Left hindlimb (tissue), 1 donor: ENCODE data around the gene SRSF4.
A peak's percentile ranks its signal among the peaks of the same experiment; 100 is the strongest.
"Not testable (repeated sequence)": the region's sequence is repeated elsewhere in the genome, so short reads cannot be mapped to it uniquely, and the experiment has no call there.

Experiments
- DNase-seq: peaks from one replicate; pipeline ENCODE4 v3.0.0-alpha.2; 2018

Gene SRSF4

GRCh38 chr1:29162476-29163138 lies 19.1 kb downstream of the SRSF4 start:
- no peak for DNase-seq

GRCh38 chr1:29162025-29162424 lies 19.7 kb downstream of the SRSF4 start:
- no peak for DNase-seq

- DNase-seq: no peak
Observed at GRCh38 chr1:29159773-29160172, 21.9 kb downstream of the SRSF4 start.

GRCh38 chr1:29157269-29157601 lies 24.5 kb downstream of the SRSF4 start:
- no peak for DNase-seq

- DNase-seq: no peak
Observed at GRCh38 chr1:29156543-29157268, 25.0 kb downstream of the SRSF4 start.

GRCh38 chr1:29152046-29152805 lies 29.5 kb downstream of the SRSF4 start:
- DNase-seq: no peak

GRCh38 chr1:29150346-29150745 lies 31.4 kb downstream of the SRSF4 start:
- not testable (repeated sequence) for DNase-seq

- DNase-seq: no peak
Observed at GRCh38 chr1:29148656-29149491, 32.8 kb downstream of the SRSF4 start.

GRCh38 chr1:29145739-29146437 lies 35.8 kb downstream of the SRSF4 start:
- no peak for DNase-seq

- DNase-seq: no peak
Observed at GRCh38 chr1:29144178-29144577, 37.5 kb downstream of the SRSF4 start.

GRCh38 chr1:29142714-29143113 lies 39.0 kb downstream of the SRSF4 start:
- DNase-seq: no peak

- no peak for DNase-seq
Observed at GRCh38 chr1:29136391-29136915, 45.2 kb downstream of the SRSF4 start.

GRCh38 chr1:29134695-29135028 lies 47.0 kb downstream of the SRSF4 start:
- no peak for DNase-seq

- no peak for DNase-seq
Observed at GRCh38 chr1:29133861-29134694, 47.6 kb downstream of the SRSF4 start.

GRCh38 chr1:29131056-29131455 lies 50.6 kb downstream of the SRSF4 start:
- not testable (repeated sequence) for DNase-seq

GRCh38 chr1:29129916-29130315 lies 51.8 kb downstream of the SRSF4 start:
- no peak for DNase-seq

GRCh38 chr1:29128739-29129138 lies 53.0 kb downstream of the SRSF4 start:
- DNase-seq: no peak

GRCh38 chr1:29126198-29126597 lies 55.5 kb downstream of the SRSF4 start:
- no peak for DNase-seq

- no peak for DNase-seq
Observed at GRCh38 chr1:29125788-29126187, 55.9 kb downstream of the SRSF4 start.

GRCh38 chr1:29125237-29125641 lies 56.5 kb downstream of the SRSF4 start:
- peak; percentile 55 for DNase-seq
